ENCODE results near the gene RAI1. TPM values are rescaled to one million over a fixed set of nuclear protein-coding genes. Genes with fewer than 3 reads are reported as not detected.
"Not testable (repeated sequence)": the region's sequence is repeated elsewhere in the genome, so short reads cannot be mapped to it uniquely, and the experiment has no call there.

Gene RAI1
- total RNA-seq, 1 experiment from 2014 or later = 86.3 TPM

GRCh38 chr17:17806035-17806434 lies 124.8 kb downstream of the RAI1 start:
- Histone ChIP-seq H2AFZ (no peak overlapping the region), H3K79me2 (ENCODE audit: low read depth) (no peaks in the 10 kb centered on the region; the same call in 1 of the 2 replicates), H3K4me2 (no peak overlapping the region), H3K9me2 (ENCODE audit: insufficient read depth) (no peaks in the 10 kb centered on the region), H3K27ac (no peak overlapping the region), H3K9me3 (ENCODE audit: insufficient read depth, low read depth) (no peaks in the 10 kb centered on the region), H4K20me1 (ENCODE audit: insufficient read depth) (peaks cover 61% of the 10 kb centered on the region), H3K4me3 (no peak overlapping the region), H3K36me3 (ENCODE audit: low read depth) (0 out of 2 replicates have a peak, but pooled peaks cover 15% of the 10 kb centered on the region), H3K4me1 (replicated peaks; ENCODE audit: insufficient read depth) (0 out of 2 replicates have a peak, but pooled peaks cover 7% of the 10 kb centered on the region), H3F3A (ENCODE audit: insufficient read depth, low read depth) (peaks cover 47% of the 10 kb centered on the region), H3K27me3 (ENCODE audit: insufficient read depth, low read depth) (no peaks in the 10 kb centered on the region)
- DNase-seq = no peak
- ChIA-PET POLR2A (ENCODE audit: unreplicated experiment) (interaction anchor here (0.5 kb wide), 1 partner anchor 30 kb away, joined by 3 read pairs; no protein-coding TSS in a partner anchor), CTCF (interaction anchor here (0.5 kb wide), 1 partner anchor 124 kb away, joined by 4 read pairs; no protein-coding TSS in a partner anchor)
- intact Hi-C loops (cut with micrococcal nuclease; ENCODE audit: unreplicated experiment) = no loop called here
- no TSS peak for BruUV-seq (replicated peaks)
- TF ChIP-seq CTCF (conservative IDR thresholded peaks at IDR 0.05) (no peak), EZH2 (IDR thresholded peaks at IDR 0.05; ENCODE audit: low read depth) (no peak)

GRCh38 chr17:17806611-17807274 lies 125.5 kb downstream of the RAI1 start:
- intact Hi-C loops (cut with micrococcal nuclease; ENCODE audit: unreplicated experiment) = no loop called here
- H3K27me3 ChIP-seq (ENCODE audit: insufficient read depth, low read depth) = no peaks in the 10 kb centered on the region
- no peaks in the 10 kb centered on the region; the same call in 1 of the 2 replicates for H3K79me2 ChIP-seq (ENCODE audit: low read depth)
- no peak overlapping the region for H3K4me2 ChIP-seq
- H4K20me1 ChIP-seq (ENCODE audit: insufficient read depth) = peaks cover 60% of the 10 kb centered on the region
- H3K4me1 ChIP-seq (replicated peaks; ENCODE audit: insufficient read depth) = peaks cover 13% of the 10 kb centered on the region; the same call in 1 of the 2 replicates
- POLR2A ChIA-PET (ENCODE audit: unreplicated experiment) = no interaction called here
- H3K4me3 ChIP-seq = no peak overlapping the region
- H3K9me2 ChIP-seq (ENCODE audit: insufficient read depth) = no peaks in the 10 kb centered on the region
- 0 out of 2 replicates have a peak, but pooled peaks cover 15% of the 10 kb centered on the region for H3K36me3 ChIP-seq (ENCODE audit: low read depth)
- DNase-seq = no peak
- H2AFZ ChIP-seq = no peak overlapping the region
- peaks cover 55% of the 10 kb centered on the region for H3F3A ChIP-seq (ENCODE audit: insufficient read depth, low read depth)
- no peaks in the 10 kb centered on the region for H3K9me3 ChIP-seq (ENCODE audit: insufficient read depth, low read depth)
- CTCF ChIA-PET = no interaction called here
- TF ChIP-seq EZH2 (IDR thresholded peaks at IDR 0.05; ENCODE audit: low read depth) (no peak), CTCF (conservative IDR thresholded peaks at IDR 0.05) (no peak)
- H3K27ac ChIP-seq = no peak overlapping the region
- no TSS peak for BruUV-seq (replicated peaks)

- ChIA-PET POLR2A (ENCODE audit: unreplicated experiment) (interaction anchor here (0.7 kb wide), 1 partner anchor 112 kb away, joined by 4 read pairs; no protein-coding TSS in a partner anchor), CTCF (no interaction called here)
- TF ChIP-seq EZH2 (IDR thresholded peaks at IDR 0.05; ENCODE audit: low read depth) (no peak), CTCF (conservative IDR thresholded peaks at IDR 0.05) (no peak)
- no peaks in the 10 kb centered on the region for H3K27me3 ChIP-seq (ENCODE audit: insufficient read depth, low read depth)
- no peak overlapping the region for H3K4me3 ChIP-seq
- no peaks in the 10 kb centered on the region for H3K9me3 ChIP-seq (ENCODE audit: insufficient read depth, low read depth)
- intact Hi-C loops (cut with micrococcal nuclease; ENCODE audit: unreplicated experiment) = no loop called here
- H2AFZ ChIP-seq = no peak overlapping the region
- H3K79me2 ChIP-seq (ENCODE audit: low read depth) = no peaks in the 10 kb centered on the region; the same call in 1 of the 2 replicates
- peaks cover 18% of the 10 kb centered on the region; the same call in 1 of the 2 replicates for H3K4me1 ChIP-seq (replicated peaks; ENCODE audit: insufficient read depth)
- peak overlapping the region; percentile 3; the same call in 1 of the 2 replicates for H3K27ac ChIP-seq
- 0 out of 2 replicates have a peak, but pooled peaks cover 15% of the 10 kb centered on the region for H3K36me3 ChIP-seq (ENCODE audit: low read depth)
- no peak for DNase-seq
- peaks cover 61% of the 10 kb centered on the region for H4K20me1 ChIP-seq (ENCODE audit: insufficient read depth)
- H3F3A ChIP-seq (ENCODE audit: insufficient read depth, low read depth) = peaks cover 62% of the 10 kb centered on the region
- no peak overlapping the region for H3K4me2 ChIP-seq
- no peaks in the 10 kb centered on the region for H3K9me2 ChIP-seq (ENCODE audit: insufficient read depth)
- BruUV-seq (replicated peaks) = no TSS peak
These were observed 126.2 kb downstream of the RAI1 start for GRCh38 chr17:17807440-17807839.

- H3K27ac ChIP-seq; H3K27me3 ChIP-seq (ENCODE audit: insufficient read depth, low read depth); BruUV-seq (replicated peaks); H3K9me3 ChIP-seq (ENCODE audit: insufficient read depth, low read depth); H3K4me2 ChIP-seq; H2AFZ ChIP-seq; CTCF ChIA-PET; DNase-seq; H3K9me2 ChIP-seq (ENCODE audit: insufficient read depth); intact Hi-C loops (cut with micrococcal nuclease; ENCODE audit: unreplicated experiment); H3K4me3 ChIP-seq; H3K79me2 ChIP-seq (ENCODE audit: low read depth): not testable (repeated sequence)
- Histone ChIP-seq H4K20me1 (ENCODE audit: insufficient read depth) (peaks cover 64% of the 10 kb centered on the region), H3K4me1 (replicated peaks; ENCODE audit: insufficient read depth) (peaks cover 18% of the 10 kb centered on the region; the same call in 1 of the 2 replicates), H3F3A (ENCODE audit: insufficient read depth, low read depth) (peaks cover 69% of the 10 kb centered on the region), H3K36me3 (ENCODE audit: low read depth) (0 out of 2 replicates have a peak, but pooled peaks cover 15% of the 10 kb centered on the region)
- POLR2A ChIA-PET (ENCODE audit: unreplicated experiment) = interaction anchor here (0.6 to 0.7 kb wide), 2 partner anchors 23 to 111 kb away, joined by 3 to 4 read pairs; no protein-coding TSS in a partner anchor
These were observed 126.9 kb downstream of the RAI1 start for GRCh38 chr17:17808200-17808599.

All from PC-9 (cell line).